Immature natural killer cell (primary cell): ENCODE measurements around the gene ZBTB44. TPM values are rescaled to one million over a fixed set of nuclear protein-coding genes. Genes with fewer than 3 reads are reported as not detected.

ENCODE experiments used
- DNase-seq, 3 donors: peaks; one replicate each; pipeline ENCODE4 v3.0.0; 2022; ENCODE audit warnings: mixed read lengths in 1 of 3
- H3K27ac Mint-ChIP-seq, 6 donors: one replicate each; pipeline ENCODE4 v1.8.0; 2020; ENCODE audit warnings: mixed read lengths in 6 of 6, mild to moderate bottlenecking in 5 of 6, inconsistent platforms in 4 of 6, moderate library complexity in 3 of 6
- H3K27me3 Mint-ChIP-seq, 3 donors: one replicate each; pipeline ENCODE4 v1.8.0; 2020 to 2021; ENCODE audit warnings: low read depth in 3 of 3, mild to moderate bottlenecking in 3 of 3, mixed read lengths in 3 of 3, moderate library complexity in 3 of 3, inconsistent platforms in 1 of 3
- H3K36me3 Mint-ChIP-seq, 3 donors: one replicate each; pipeline ENCODE4 v1.8.0; 2020; ENCODE audit warnings: mixed read lengths in 3 of 3, inconsistent platforms in 2 of 3, mild to moderate bottlenecking in 2 of 3
- H3K4me1 Mint-ChIP-seq, 2 donors: one replicate each; pipeline ENCODE4 v1.8.0; 2020; ENCODE audit warnings: inconsistent platforms in 2 of 2, mild to moderate bottlenecking in 2 of 2, mixed read lengths in 2 of 2, moderate library complexity in 1 of 2
- H3K4me3 Mint-ChIP-seq, 5 donors: one replicate each; pipeline ENCODE4 v1.8.0; 2020; ENCODE audit warnings: mild to moderate bottlenecking in 5 of 5, mixed read lengths in 5 of 5, inconsistent platforms in 3 of 5, moderate library complexity in 3 of 5
- H3K9me3 Mint-ChIP-seq, 6 donors: one replicate each; pipeline ENCODE4 v1.8.0; 2020; ENCODE audit warnings: mild to moderate bottlenecking in 6 of 6, mixed read lengths in 6 of 6, inconsistent platforms in 4 of 6, moderate library complexity in 3 of 6
- polyA plus RNA-seq, 3 donors: library from polyadenylated mRNA; unstranded; fragments of 300-500 nt; fragmentation: Illumina TruSeq; gene quantifications; one replicate each; pipeline ENCODE4 v1.2.3, GENCODE V29; 2021

ZBTB44 gene
- polyA plus RNA-seq, 3 donors from 2014 or later, result 10.4 to 14.0 (median 10.7) TPM

GRCh38 chr11:130188585-130189347 is 126.0 kb downstream of the ZBTB44 start:
- Mint-ChIP-seq H3K27me3 (peaks cover 0 to 2% (median 2%) of the 10 kb centered on the region in 3 donors), H3K4me1 (no peaks in the 10 kb centered on the region), H3K27ac (no peak overlapping the region), H3K9me3 (no peaks in the 10 kb centered on the region), H3K4me3 (no peak overlapping the region), H3K36me3 (no peaks in the 10 kb centered on the region)
- no peak for DNase-seq

- Mint-ChIP-seq H3K36me3 (no peaks in the 10 kb centered on the region), H3K4me1 (no peaks in the 10 kb centered on the region), H3K27me3 (peaks cover 0 to 2% (median 2%) of the 10 kb centered on the region in 3 donors), H3K4me3 (no peak overlapping the region), H3K27ac (no peak overlapping the region), H3K9me3 (no peaks in the 10 kb centered on the region)
- no peak for DNase-seq
Measured at GRCh38 chr11:130188047-130188446, 126.7 kb downstream of the ZBTB44 start.

GRCh38 chr11:130187096-130187495 is 127.6 kb downstream of the ZBTB44 start:
- DNase-seq, result no peak
- H3K36me3 Mint-ChIP-seq, result no peaks in the 10 kb centered on the region
- H3K4me1 Mint-ChIP-seq, result no peaks in the 10 kb centered on the region
- no peak overlapping the region for H3K4me3 Mint-ChIP-seq
- no peak overlapping the region for H3K27ac Mint-ChIP-seq
- H3K9me3 Mint-ChIP-seq, result no peaks in the 10 kb centered on the region
- peaks cover 0 to 2% (median 2%) of the 10 kb centered on the region in 3 donors for H3K27me3 Mint-ChIP-seq

GRCh38 chr11:130183878-130184610 is 130.7 kb downstream of the ZBTB44 start:
- no peaks in the 10 kb centered on the region for H3K9me3 Mint-ChIP-seq
- peaks cover 0 to 5% (median 5%) of the 10 kb centered on the region in 3 donors for H3K27me3 Mint-ChIP-seq
- H3K4me1 Mint-ChIP-seq, result no peaks in the 10 kb centered on the region
- H3K4me3 Mint-ChIP-seq, result no peak overlapping the region
- no peaks in the 10 kb centered on the region for H3K36me3 Mint-ChIP-seq
- no peak for DNase-seq
- H3K27ac Mint-ChIP-seq, result no peak overlapping the region

GRCh38 chr11:130181295-130182272 is 133.1 kb downstream of the ZBTB44 start:
- no peaks in the 10 kb centered on the region for H3K9me3 Mint-ChIP-seq
- no peaks in the 10 kb centered on the region for H3K36me3 Mint-ChIP-seq

GRCh38 chr11:130180896-130181294 is 133.8 kb downstream of the ZBTB44 start:
- Mint-ChIP-seq H3K4me3 (no peak overlapping the region), H3K4me1 (no peaks in the 10 kb centered on the region), H3K27ac (no peak overlapping the region), H3K9me3 (no peaks in the 10 kb centered on the region), H3K36me3 (no peaks in the 10 kb centered on the region), H3K27me3 (peaks cover 0 to 8% (median 5%) of the 10 kb centered on the region in 3 donors)
- no peak for DNase-seq

More at GRCh38 chr11:130181295-130182272, 133.1 kb downstream of the ZBTB44 start:
- H3K4me1 Mint-ChIP-seq, result no peaks in the 10 kb centered on the region
- H3K4me3 Mint-ChIP-seq, result no peak overlapping the region
- H3K27me3 Mint-ChIP-seq, result peaks cover 0 to 7% (median 5%) of the 10 kb centered on the region in 3 donors
- no peak for DNase-seq
- no peak overlapping the region for H3K27ac Mint-ChIP-seq

- H3K4me3 Mint-ChIP-seq, result no peak overlapping the region
- H3K36me3 Mint-ChIP-seq, result no peaks in the 10 kb centered on the region
- no peak for DNase-seq
- H3K27ac Mint-ChIP-seq, result no peak overlapping the region
- peaks cover 0 to 8% (median 5%) of the 10 kb centered on the region in 3 donors for H3K27me3 Mint-ChIP-seq
- no peaks in the 10 kb centered on the region for H3K9me3 Mint-ChIP-seq
- no peaks in the 10 kb centered on the region for H3K4me1 Mint-ChIP-seq
Measured at GRCh38 chr11:130180491-130180890, 134.2 kb downstream of the ZBTB44 start.

GRCh38 chr11:130179396-130180306 is 135.1 kb downstream of the ZBTB44 start:
- Mint-ChIP-seq H3K4me1 (no peaks in the 10 kb centered on the region), H3K9me3 (no peaks in the 10 kb centered on the region), H3K27me3 (peaks cover 0 to 9% (median 3%) of the 10 kb centered on the region in 3 donors), H3K27ac (no peak overlapping the region), H3K36me3 (no peaks in the 10 kb centered on the region), H3K4me3 (no peak overlapping the region)
- DNase-seq, result no peak

GRCh38 chr11:130178441-130179339 is 136.0 kb downstream of the ZBTB44 start:
- Mint-ChIP-seq H3K4me1 (no peaks in the 10 kb centered on the region), H3K27ac (no peak overlapping the region), H3K36me3 (no peaks in the 10 kb centered on the region), H3K27me3 (peaks cover 0 to 8% (median 3%) of the 10 kb centered on the region in 3 donors), H3K4me3 (no peak overlapping the region), H3K9me3 (no peaks in the 10 kb centered on the region)
- no peak for DNase-seq

GRCh38 chr11:130177782-130178181 is 136.9 kb downstream of the ZBTB44 start:
- H3K4me1 Mint-ChIP-seq, result no peaks in the 10 kb centered on the region

More at GRCh38 chr11:130177782-130178181, 136.9 kb downstream of the ZBTB44 start:
- no peaks in the 10 kb centered on the region for H3K9me3 Mint-ChIP-seq
- H3K27me3 Mint-ChIP-seq, result peaks cover 0 to 8% (median 3%) of the 10 kb centered on the region in 3 donors
- no peak overlapping the region for H3K4me3 Mint-ChIP-seq
- H3K36me3 Mint-ChIP-seq, result no peaks in the 10 kb centered on the region
- DNase-seq, result no peak
- H3K27ac Mint-ChIP-seq, result no peak overlapping the region
